Stimulated activated effector memory CD8-positive, alpha-beta T cell treated with anti-CD3 and anti-CD28 coated beads, Interleukin-12 subunit alpha, Interleukin-12 subunit beta, amount 100 ng/mL, for 72 hours (primary cell): ENCODE data around the gene CATSPERD.

Experiments used
- ATAC-seq: fragments of 150-1000 bp; cut with Tn5 transposase; 2 replicates; pipeline ENCODE4 v1.10.0; 2021
- DNase-seq, 2 donors: peaks; one replicate each; pipeline ENCODE4 v3.0.0; 2021 to 2022; ENCODE audit warnings: low spot score in 2 of 2
- H3K27ac Mint-ChIP-seq: one replicate; pipeline ENCODE4 v1.8.0; 2022; ENCODE audit warnings: mild to moderate bottlenecking, mixed read lengths
- H3K36me3 Mint-ChIP-seq: one replicate; pipeline ENCODE4 v1.8.0; 2022; ENCODE audit warnings: mild to moderate bottlenecking, mixed read lengths
- H3K4me1 Mint-ChIP-seq: one replicate; pipeline ENCODE4 v1.8.0; 2022; ENCODE audit warnings: mixed read lengths
- H3K4me3 Mint-ChIP-seq: one replicate; pipeline ENCODE4 v1.8.0; 2022; ENCODE audit warnings: mild to moderate bottlenecking, mixed read lengths
- H3K9me3 Mint-ChIP-seq: one replicate; pipeline ENCODE4 v1.8.0; 2022; ENCODE audit warnings: mixed read lengths

CATSPERD gene

GRCh38 chr19:5691822-5692722 lies 28.4 kb upstream of the CATSPERD start:
- ATAC-seq (peak; percentile 1), DNase-seq (no peak)
- Mint-ChIP-seq H3K27ac (peak overlapping the region; percentile 99), H3K4me3 (peak overlapping the region; percentile 99), H3K36me3 (peaks cover 76% of the 10 kb centered on the region), H3K9me3 (no peaks in the 10 kb centered on the region), H3K4me1 (peaks cover 65% of the 10 kb centered on the region)

- peak overlapping the region; percentile 99 for H3K4me3 Mint-ChIP-seq
- peak overlapping the region; percentile 99 for H3K27ac Mint-ChIP-seq
- DNase-seq (no peak), ATAC-seq (no peak)
- peaks cover 82% of the 10 kb centered on the region for H3K36me3 Mint-ChIP-seq
- no peaks in the 10 kb centered on the region for H3K9me3 Mint-ChIP-seq
- H3K4me1 Mint-ChIP-seq = peaks cover 68% of the 10 kb centered on the region
These were observed 27.7 kb upstream of the CATSPERD start for GRCh38 chr19:5692723-5693194.

- peak overlapping the region; percentile 99 for H3K27ac Mint-ChIP-seq
- peak overlapping the region; percentile 99 for H3K4me3 Mint-ChIP-seq
- no peaks in the 10 kb centered on the region for H3K9me3 Mint-ChIP-seq
- peaks cover 62% of the 10 kb centered on the region for H3K4me1 Mint-ChIP-seq
- DNase-seq (no peak), ATAC-seq (no peak)
- H3K36me3 Mint-ChIP-seq = peaks cover 90% of the 10 kb centered on the region
These were observed 27.0 kb upstream of the CATSPERD start for GRCh38 chr19:5693195-5694166.

GRCh38 chr19:5694167-5694955 lies 26.1 kb upstream of the CATSPERD start:
- no peak for ATAC-seq
- Mint-ChIP-seq H3K27ac (peak overlapping the region; percentile 99), H3K36me3 (peaks cover 98% of the 10 kb centered on the region), H3K4me1 (peaks cover 61% of the 10 kb centered on the region), H3K9me3 (no peaks in the 10 kb centered on the region), H3K4me3 (peak overlapping the region; percentile 17)
- no peak for DNase-seq

GRCh38 chr19:5694956-5695648 lies 25.3 kb upstream of the CATSPERD start:
- no peaks in the 10 kb centered on the region for H3K9me3 Mint-ChIP-seq
- H3K36me3 Mint-ChIP-seq = peaks cover 100% of the 10 kb centered on the region
- peak overlapping the region; percentile 17 for H3K4me3 Mint-ChIP-seq
- ATAC-seq (no peak), DNase-seq (no peak)
- H3K27ac Mint-ChIP-seq = peak overlapping the region; percentile 77
- peaks cover 56% of the 10 kb centered on the region for H3K4me1 Mint-ChIP-seq

GRCh38 chr19:5695649-5696195 lies 24.7 kb upstream of the CATSPERD start:
- DNase-seq (no peak), ATAC-seq (no peak)
- Mint-ChIP-seq H3K4me3 (no peak overlapping the region), H3K36me3 (peaks cover 100% of the 10 kb centered on the region), H3K4me1 (peaks cover 49% of the 10 kb centered on the region), H3K27ac (peak overlapping the region; percentile 77), H3K9me3 (no peaks in the 10 kb centered on the region)

GRCh38 chr19:5696196-5697021 lies 24.0 kb upstream of the CATSPERD start:
- Mint-ChIP-seq H3K27ac (peak overlapping the region; percentile 85), H3K36me3 (peaks cover 100% of the 10 kb centered on the region), H3K9me3 (no peaks in the 10 kb centered on the region), H3K4me3 (no peak overlapping the region), H3K4me1 (peaks cover 45% of the 10 kb centered on the region)
- ATAC-seq = no peak
- DNase-seq = no peak

GRCh38 chr19:5697022-5697889 lies 23.2 kb upstream of the CATSPERD start:
- Mint-ChIP-seq H3K27ac (peak overlapping the region; percentile 85), H3K4me1 (peaks cover 40% of the 10 kb centered on the region), H3K36me3 (peaks cover 100% of the 10 kb centered on the region), H3K4me3 (no peak overlapping the region), H3K9me3 (no peaks in the 10 kb centered on the region)
- ATAC-seq (no peak), DNase-seq (no peak)

GRCh38 chr19:5697890-5698634 lies 22.4 kb upstream of the CATSPERD start:
- DNase-seq (no peak), ATAC-seq (no peak)
- Mint-ChIP-seq H3K9me3 (no peaks in the 10 kb centered on the region), H3K27ac (peak overlapping the region; percentile 85), H3K4me1 (peaks cover 32% of the 10 kb centered on the region), H3K4me3 (no peak overlapping the region), H3K36me3 (peaks cover 100% of the 10 kb centered on the region)

- no peak for DNase-seq
- no peak for ATAC-seq
- Mint-ChIP-seq H3K27ac (peak overlapping the region; percentile 20), H3K36me3 (peaks cover 100% of the 10 kb centered on the region), H3K4me1 (peaks cover 29% of the 10 kb centered on the region), H3K4me3 (no peak overlapping the region), H3K9me3 (no peaks in the 10 kb centered on the region)
These were observed 21.6 kb upstream of the CATSPERD start for GRCh38 chr19:5698635-5699422.

- Mint-ChIP-seq H3K27ac (peak overlapping the region; percentile 85), H3K9me3 (no peaks in the 10 kb centered on the region), H3K4me3 (no peak overlapping the region), H3K4me1 (peaks cover 13% of the 10 kb centered on the region), H3K36me3 (peaks cover 100% of the 10 kb centered on the region)
- ATAC-seq (no peak), DNase-seq (no peak)
These were observed 19.9 kb upstream of the CATSPERD start for GRCh38 chr19:5700455-5701092.
